Measurements from ENCODE around the gene CREB1. TPM values are rescaled to one million over a fixed set of nuclear protein-coding genes. Genes with fewer than 3 reads are reported as not detected.

CREB1 gene
- polyA plus RNA-seq, 3 donors, result 65.1 to 81.1 (median 77.6) TPM

DNA sequence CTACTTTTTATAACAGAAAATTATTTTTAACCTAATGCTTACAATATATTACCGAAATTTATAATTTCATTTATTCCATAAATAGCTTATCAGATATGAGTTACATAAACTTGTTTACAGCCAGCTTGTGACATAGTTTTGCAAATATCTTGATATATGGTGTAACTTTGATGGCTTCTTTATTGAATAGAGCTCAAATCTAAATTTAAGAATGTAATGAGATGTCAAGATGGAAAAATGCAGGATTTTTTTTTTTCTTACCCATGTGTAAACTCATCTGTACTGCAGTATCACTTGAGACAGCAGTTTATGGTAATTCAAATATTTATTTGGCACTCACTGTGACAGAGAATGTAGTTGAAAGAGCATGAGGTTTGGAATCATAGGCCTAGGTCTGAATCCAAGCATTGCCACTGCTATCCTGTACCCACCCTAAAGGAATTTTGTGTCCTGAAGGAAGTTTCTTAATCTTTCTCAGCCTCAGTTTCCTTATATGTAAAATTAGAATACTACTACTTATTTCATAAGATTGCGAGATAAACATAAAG, 3.8 kb downstream of the CREB1 start:
- no peak for DNase-seq

- DNase-seq, result no peak
Observed at GRCh38 chr2:207534417-207534816, 4.7 kb downstream of the CREB1 start.

GRCh38 chr2:207539470-207539869, 9.7 kb downstream of the CREB1 start:
- no peak for DNase-seq

GRCh38 chr2:207540431-207540830, 10.7 kb downstream of the CREB1 start:
- DNase-seq, result no peak

DNA sequence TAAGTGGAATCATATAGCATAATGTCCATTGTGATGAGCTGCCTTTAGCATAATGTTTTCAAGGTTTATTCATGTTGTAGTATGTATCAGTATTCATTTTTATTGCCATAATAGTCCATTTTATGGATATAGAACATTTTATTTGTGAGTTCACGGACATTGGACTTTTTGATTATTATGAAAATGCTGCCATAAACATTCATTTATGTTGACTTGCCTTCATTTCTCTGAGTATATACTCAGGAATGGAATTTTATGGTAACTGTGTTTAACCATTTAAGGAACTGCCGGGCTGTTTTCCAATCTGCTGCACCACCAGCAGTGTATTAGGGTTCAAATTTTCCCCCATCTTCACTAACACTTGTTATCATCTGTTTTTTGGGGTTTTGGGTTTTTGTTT, 12.2 kb downstream of the CREB1 start:
- no peak for DNase-seq

- DNase-seq, result no peak
Observed at GRCh38 chr2:207543272-207543671, 13.5 kb downstream of the CREB1 start.

- no peak for DNase-seq
Observed at GRCh38 chr2:207546822-207547221, 17.1 kb downstream of the CREB1 start.

DNA sequence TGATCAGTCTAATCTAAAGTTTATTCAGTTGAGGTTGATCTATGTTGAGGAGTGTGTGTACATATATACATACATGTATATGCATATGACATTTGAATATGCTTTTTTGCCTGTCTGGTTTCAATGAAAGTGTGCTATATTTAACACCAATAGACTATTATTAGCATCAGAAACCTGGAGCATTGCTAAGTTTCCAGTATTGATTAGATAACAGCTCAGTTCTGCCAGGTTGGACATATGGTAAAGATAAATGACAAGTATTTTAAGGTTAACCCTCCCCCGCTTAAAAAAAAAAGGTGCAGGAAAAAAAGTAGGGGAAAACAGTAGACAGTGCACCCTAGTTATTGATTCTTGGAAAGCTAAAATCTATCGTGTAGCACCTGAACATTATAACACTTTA, 19.4 kb downstream of the CREB1 start:
- DNase-seq, result no peak

- DNase-seq, result no peak
Observed at GRCh38 chr2:207558079-207558491, 28.3 kb downstream of the CREB1 start.

DNA sequence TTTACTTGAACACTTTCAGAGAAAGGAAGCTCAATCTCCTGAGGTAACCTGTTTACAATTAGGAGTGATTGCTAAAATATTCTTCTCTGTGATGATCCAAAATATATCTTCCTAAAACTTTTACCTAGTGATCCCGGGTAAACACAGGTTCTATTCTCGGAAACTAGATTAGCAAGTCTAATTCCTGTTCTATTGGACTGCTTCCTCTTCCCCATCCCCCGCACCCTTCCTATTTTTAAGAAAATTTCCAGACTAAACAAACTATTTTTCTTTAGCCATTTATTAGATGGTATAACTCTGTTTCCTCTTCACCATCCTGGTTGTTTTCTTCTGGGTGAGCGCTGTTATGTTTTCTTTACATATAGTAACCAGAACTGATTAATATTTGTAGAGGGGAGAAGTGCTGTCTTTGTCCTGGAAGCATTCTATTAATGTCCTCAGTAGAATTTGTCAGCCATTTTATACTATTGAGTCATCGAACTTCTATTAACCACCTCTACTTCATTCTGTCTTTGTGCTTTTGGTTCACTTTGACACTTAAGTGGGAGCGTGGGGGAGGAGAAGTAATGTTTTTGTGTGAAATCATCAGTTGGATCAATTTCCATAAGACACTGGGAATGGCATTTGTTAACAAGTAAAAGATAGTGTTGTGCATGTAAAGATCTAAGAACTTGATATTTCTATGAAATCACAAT, 31.8 kb downstream of the CREB1 start:
- no peak for DNase-seq

DNA sequence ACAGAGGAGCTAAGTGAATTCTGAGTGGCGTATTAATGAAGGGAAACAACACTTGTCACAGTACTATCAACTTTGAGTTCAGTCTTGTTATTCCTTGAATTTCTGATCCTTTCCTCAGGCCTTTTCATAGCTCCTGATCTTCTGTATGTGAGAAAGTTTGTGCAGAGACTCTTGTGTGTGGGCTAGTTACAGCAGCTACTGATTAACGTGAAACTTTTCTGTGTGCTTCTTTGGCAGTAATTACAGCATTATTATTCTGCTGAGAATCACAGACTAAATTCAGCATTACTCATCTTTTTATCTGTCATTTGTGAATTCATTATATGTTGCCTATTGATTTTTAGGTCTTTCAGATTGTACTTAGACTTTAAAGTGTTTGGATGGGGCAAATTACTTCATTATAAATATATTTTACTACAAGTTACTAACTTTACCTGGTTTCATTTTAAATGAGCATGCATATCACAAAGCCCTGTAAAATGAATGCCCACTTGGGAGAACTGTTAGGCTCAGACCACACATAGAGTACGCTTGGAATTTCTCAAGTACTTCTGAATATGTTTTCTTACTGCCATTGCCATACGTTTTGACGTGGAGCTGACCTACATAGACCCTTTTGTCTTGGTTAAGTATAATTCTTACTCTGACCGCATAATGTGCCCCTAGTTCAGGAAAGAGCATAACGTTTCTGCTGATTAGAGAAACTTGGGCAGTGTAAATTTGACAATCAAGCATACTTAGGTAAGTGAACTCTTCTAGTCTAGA, 36.2 kb downstream of the CREB1 start:
- DNase-seq, result no peak

DNA sequence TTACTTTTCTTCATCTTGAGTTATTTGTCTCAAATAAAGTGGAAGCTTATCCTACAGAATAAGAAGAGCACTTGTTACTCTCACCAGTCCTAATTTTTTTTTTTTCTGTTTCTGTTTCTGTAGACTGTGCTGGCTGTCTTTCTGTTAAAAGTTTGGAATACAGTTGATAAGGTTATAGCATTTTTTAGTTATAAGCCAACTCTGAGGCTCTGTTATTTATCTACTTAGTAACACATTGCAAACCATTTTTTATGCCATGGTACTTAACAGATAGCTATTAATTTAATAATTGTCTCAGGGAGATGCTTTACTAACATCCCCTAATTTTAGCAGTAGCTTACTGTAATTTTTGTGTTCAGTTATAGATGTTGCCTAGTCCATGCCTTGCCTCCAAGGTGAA, 37.9 kb downstream of the CREB1 start:
- DNase-seq, result no peak

DNA sequence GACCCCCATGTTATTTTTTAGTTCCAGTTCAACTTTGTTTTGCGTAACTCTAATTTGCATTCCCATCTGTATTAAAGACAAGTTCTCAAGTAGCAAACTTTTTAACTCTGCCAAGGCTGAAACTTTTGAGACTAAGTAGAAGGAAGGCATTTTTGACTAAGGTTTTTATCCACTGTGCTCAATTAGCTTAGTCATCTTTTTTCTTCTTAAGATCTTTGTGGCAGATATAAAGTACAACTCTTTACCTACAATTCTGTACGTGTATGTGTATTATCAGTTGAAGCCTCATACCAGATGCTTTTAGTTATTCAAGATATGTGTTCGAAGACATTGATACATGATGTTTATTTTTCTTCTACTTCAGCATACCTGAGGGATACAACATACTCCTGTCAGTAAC, 41.6 kb downstream of the CREB1 start:
- no peak for DNase-seq

GRCh38 chr2:207584952-207585351, 55.2 kb downstream of the CREB1 start:
- DNase-seq, result no peak

DNA sequence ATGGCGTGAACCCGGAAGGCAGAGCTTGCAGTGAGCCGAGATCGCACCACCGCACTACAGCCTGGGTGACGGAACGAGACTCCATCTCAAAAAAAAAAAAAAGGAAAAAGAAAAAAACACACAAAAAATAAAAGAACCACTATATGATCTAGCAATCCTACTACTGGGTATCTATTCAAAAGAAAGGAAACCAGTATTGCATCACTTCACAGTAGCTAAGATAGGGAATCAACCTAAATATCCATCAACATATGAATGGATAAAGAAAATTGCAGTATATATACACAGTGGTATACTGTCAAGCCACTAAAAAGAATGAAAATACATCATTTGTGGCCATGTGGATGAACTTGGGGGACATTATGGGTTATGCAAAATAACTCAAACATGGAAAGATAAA, 57.5 kb downstream of the CREB1 start:
- no peak for DNase-seq

- no peak for DNase-seq
Observed at GRCh38 chr2:207589143-207589542, 59.4 kb downstream of the CREB1 start.

GRCh38 chr2:207593277-207593676, 63.5 kb downstream of the CREB1 start:
- no peak for DNase-seq

GRCh38 chr2:207594264-207594663, 64.5 kb downstream of the CREB1 start:
- no peak for DNase-seq

GRCh38 chr2:207594731-207595130, 65.0 kb downstream of the CREB1 start:
- DNase-seq, result no peak

GRCh38 chr2:207599636-207600035, 69.9 kb downstream of the CREB1 start:
- no peak for DNase-seq

GRCh38 chr2:207600231-207600630, 70.5 kb downstream of the CREB1 start:
- no peak for DNase-seq

DNA sequence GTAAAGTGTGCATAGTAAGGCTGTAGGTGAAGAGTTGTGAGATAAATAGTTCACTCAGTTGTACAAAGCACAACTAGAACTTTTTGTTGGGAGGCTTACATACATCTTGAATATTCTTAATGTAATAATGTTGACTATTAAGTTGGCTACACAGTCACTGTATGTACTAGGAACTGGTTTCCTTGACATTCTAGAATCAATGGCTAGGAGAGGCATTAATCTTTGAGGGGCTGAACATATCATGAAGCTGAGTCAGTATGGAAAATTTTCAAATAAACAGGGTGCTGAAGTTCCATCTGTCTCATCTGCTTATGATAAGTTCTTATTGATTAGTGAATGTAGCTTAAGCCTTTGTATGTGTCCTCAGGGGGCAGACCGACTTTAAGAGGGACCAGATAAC, 72.0 kb downstream of the CREB1 start:
- DNase-seq, result no peak

DNA sequence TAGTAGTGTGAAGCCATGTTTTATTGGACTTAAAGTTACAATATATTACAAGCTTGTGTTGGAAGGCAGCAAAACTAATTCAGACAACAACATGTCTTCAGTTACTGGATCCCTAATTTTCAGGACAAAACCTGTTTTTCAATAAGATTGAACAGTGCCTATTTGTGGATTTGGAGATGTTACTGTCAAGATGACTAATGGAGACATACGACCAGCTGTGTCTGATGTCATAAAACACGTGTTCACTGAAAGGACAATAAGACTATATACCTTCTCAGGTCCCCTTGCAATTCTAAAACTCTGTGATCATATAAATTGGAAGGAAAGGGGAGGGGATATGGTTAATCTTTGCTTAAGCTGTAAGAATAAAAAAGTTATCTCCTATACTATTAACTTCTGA, 73.7 kb downstream of the CREB1 start:
- DNase-seq, result no peak
